ENCODE data around the gene KIF19.

The KIF19 gene

DNA sequence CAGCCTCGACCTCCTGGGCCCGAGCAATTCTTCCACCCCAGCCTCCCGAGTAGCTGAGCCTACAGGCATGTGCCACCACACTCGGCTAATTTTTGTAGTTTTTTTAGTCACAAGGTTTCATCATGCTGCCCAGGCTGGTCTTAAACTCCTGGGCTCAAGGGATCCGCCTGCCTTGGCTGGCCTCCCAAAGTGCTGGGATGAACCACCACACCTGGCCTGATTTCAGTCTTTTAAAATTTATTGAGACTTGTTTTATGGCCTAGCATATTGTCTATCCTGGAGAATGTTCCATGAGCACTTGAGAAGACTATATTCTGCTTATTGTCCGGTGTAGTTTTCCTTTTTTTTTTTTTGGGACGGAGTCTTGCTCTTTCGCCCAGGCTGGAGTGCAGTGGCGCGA lies 33.5 kb upstream of the KIF19 start (continued):
- TF ChIP-seq, protein P1, sequence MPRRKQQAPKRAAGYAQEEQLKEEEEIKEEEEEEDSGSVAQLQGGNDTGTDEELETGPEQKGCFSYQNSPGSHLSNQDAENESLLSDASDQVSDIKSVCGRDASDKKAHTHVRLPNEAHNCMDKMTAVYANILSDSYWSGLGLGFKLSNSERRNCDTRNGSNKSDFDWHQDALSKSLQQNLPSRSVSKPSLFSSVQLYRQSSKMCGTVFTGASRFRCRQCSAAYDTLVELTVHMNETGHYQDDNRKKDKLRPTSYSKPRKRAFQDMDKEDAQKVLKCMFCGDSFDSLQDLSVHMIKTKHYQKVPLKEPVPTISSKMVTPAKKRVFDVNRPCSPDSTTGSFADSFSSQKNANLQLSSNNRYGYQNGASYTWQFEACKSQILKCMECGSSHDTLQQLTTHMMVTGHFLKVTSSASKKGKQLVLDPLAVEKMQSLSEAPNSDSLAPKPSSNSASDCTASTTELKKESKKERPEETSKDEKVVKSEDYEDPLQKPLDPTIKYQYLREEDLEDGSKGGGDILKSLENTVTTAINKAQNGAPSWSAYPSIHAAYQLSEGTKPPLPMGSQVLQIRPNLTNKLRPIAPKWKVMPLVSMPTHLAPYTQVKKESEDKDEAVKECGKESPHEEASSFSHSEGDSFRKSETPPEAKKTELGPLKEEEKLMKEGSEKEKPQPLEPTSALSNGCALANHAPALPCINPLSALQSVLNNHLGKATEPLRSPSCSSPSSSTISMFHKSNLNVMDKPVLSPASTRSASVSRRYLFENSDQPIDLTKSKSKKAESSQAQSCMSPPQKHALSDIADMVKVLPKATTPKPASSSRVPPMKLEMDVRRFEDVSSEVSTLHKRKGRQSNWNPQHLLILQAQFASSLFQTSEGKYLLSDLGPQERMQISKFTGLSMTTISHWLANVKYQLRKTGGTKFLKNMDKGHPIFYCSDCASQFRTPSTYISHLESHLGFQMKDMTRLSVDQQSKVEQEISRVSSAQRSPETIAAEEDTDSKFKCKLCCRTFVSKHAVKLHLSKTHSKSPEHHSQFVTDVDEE (CRISPR knock-in tag; IDR thresholded peaks at IDR 0.05): no peak
- TF ChIP-seq ZFP3 (CRISPR knock-in tag; IDR thresholded peaks at IDR 0.05): no peak
- TF ChIP-seq PPARA (CRISPR knock-in tag; IDR thresholded peaks at IDR 0.05; ENCODE audit: borderline replicate concordance): no peak
- TF ChIP-seq ZNF8 (CRISPR knock-in tag; IDR thresholded peaks at IDR 0.05): no peak
- no peak for TF ChIP-seq SNAI2 (CRISPR knock-in tag; IDR thresholded peaks at IDR 0.05)

DNA sequence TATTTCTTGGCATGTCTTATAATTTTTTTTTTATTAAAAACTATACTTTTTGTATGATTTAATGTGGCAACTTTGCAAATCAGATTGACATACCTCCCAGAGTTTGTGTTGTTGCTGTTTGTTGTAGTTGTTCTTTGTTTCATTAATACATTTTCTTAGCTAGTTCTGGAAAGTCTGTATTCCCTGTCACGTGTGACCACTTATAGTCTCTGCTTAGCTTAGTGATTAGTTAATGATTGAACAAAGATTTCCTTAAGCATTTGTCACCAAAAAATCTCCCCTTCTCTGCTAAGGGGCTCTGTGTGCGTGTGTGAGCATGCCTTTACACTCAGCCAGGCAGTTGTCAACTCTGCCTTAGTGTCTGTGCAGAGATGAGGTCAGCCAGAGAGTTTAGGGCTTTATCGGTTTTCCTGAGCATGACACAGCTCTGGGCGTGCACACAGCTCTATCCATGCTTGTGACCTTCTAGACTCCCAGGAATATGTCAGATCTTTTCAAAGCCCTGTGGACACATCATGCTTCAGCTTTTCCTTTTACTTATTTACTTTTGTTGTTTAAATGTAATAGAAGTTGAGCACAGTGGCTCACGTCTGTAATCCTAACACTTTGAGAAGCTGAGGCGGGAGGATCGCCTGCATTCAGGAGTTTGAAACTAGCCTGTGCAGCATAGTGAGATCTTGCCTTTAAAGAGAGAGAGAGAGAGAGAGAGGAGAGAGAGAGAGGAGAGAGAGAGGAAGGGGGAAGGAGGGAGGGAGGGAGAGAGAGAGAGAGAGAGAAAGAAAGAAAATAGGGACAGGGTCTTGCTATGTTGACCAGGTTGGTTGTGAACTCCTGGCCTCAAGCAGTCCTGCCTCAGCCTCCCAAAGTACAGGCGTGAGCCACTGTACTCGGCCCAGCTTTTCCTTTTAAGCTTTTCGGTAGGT lies 30.1 kb upstream of the KIF19 start:
- TF ChIP-seq PPARA (CRISPR knock-in tag; IDR thresholded peaks at IDR 0.05; ENCODE audit: borderline replicate concordance) (no peak), ZFP3 (CRISPR knock-in tag; IDR thresholded peaks at IDR 0.05) (no peak)
- ATAC-seq: no peak

DNA sequence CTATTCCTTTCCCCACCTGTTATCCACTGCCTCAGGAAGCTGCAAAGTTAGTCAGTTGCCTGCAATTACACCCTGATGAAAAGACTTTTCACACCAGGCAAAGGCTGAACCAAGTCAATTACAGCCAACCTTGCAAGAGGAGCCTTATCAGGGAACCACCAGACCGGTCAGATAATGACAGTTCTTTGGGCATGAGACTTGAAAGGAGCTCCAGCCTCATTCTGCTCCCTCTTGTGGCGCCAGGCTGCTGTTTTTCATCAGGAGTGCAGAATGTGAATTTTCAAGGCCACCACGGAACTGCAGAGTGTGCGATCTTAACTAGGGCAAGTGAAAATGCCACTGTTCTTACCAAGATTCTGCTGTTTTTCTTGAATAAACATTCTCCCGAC lies 29.5 kb upstream of the KIF19 start:
- peak; percentile 54; the same call in 2 of the 3 replicates for ATAC-seq

DNA sequence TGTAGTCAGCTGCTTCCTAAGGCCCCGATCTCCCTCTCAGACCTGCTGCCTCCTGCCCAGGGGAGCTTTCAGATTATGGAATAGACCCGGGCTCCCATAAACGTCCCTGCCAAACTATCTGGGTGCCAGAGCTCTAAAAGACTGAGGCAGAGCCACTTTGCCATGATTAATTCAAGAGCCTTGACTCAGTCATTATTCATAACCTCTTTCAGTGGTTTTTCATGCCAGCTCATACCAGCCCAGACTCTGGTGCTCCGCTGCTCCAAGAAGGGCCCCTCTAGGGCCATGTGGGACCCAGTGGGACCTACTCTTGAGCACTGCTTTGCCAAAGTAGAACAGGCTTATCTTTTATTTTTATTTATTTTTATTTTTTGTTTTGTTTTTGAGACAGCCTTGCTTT lies 28.1 kb upstream of the KIF19 start:
- TF ChIP-seq ISL1 (CRISPR knock-in tag; IDR thresholded peaks at IDR 0.05) (no peak), ZFP3 (CRISPR knock-in tag; IDR thresholded peaks at IDR 0.05) (no peak), RARB (CRISPR knock-in tag; IDR thresholded peaks at IDR 0.05) (no peak), PPARA (CRISPR knock-in tag; IDR thresholded peaks at IDR 0.05; ENCODE audit: borderline replicate concordance) (no peak), ESRRG (CRISPR knock-in tag; IDR thresholded peaks at IDR 0.05) (no peak)
- TF ChIP-seq, protein P1 (CRISPR knock-in tag; IDR thresholded peaks at IDR 0.05): no peak
- no peak for ATAC-seq

More for the DNA sequence above, 29.5 kb upstream of the KIF19 start:
- peak; percentile 44; the same call in 1 of the 2 replicates for TF ChIP-seq TCF4 (CRISPR knock-in tag; IDR thresholded peaks at IDR 0.05; ENCODE audit: borderline replicate concordance)
- TF ChIP-seq, protein P2, sequence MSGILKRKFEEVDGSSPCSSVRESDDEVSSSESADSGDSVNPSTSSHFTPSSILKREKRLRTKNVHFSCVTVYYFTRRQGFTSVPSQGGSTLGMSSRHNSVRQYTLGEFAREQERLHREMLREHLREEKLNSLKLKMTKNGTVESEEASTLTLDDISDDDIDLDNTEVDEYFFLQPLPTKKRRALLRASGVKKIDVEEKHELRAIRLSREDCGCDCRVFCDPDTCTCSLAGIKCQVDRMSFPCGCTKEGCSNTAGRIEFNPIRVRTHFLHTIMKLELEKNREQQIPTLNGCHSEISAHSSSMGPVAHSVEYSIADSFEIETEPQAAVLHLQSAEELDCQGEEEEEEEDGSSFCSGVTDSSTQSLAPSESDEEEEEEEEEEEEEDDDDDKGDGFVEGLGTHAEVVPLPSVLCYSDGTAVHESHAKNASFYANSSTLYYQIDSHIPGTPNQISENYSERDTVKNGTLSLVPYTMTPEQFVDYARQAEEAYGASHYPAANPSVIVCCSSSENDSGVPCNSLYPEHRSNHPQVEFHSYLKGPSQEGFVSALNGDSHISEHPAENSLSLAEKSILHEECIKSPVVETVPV (CRISPR knock-in tag; IDR thresholded peaks at IDR 0.05): no peak

DNA sequence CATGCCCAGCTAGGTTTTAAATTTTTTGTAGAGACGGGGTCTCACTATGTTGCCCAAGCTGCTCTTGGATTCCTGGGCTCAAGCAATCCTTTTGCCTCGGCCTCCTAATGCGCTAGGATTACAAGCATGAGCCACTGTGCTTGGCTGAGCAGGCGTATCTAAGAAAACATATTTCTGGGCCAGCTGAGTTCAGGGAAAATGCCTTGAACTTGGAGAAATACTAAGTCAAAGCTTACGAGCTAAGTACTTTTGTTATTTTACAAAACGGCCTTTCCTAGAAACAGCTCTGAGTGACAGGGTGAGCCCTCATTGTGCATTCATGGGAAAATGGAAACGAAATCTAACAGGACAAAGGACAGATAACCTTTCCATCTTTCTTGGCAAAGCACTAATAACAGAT lies 27.2 kb upstream of the KIF19 start:
- no peak for ATAC-seq
- TF ChIP-seq TCF4 (CRISPR knock-in tag; IDR thresholded peaks at IDR 0.05; ENCODE audit: borderline replicate concordance): no peak
- TF ChIP-seq, protein P1 (CRISPR knock-in tag; IDR thresholded peaks at IDR 0.05): no peak
- no peak for TF ChIP-seq ISL1 (CRISPR knock-in tag; IDR thresholded peaks at IDR 0.05)
- no peak for TF ChIP-seq CSDC2 (CRISPR knock-in tag; IDR thresholded peaks at IDR 0.05)
- no peak for TF ChIP-seq OSR1 (CRISPR knock-in tag; IDR thresholded peaks at IDR 0.05)
- no peak for TF ChIP-seq BACH2 (CRISPR knock-in tag; IDR thresholded peaks at IDR 0.05; ENCODE audit: borderline replicate concordance)
